Measurements from ENCODE around the gene ANKRD6. TPM values are rescaled to one million over a fixed set of nuclear protein-coding genes. Genes with fewer than 3 reads are reported as not detected.
A peak's percentile ranks its signal among the peaks of the same experiment; 100 is the strongest.

ANKRD6 gene
- polyA plus RNA-seq, 1 donor, result 9.8 TPM

GRCh38 chr6:89412071-89413005 lies 20.6 kb upstream of the ANKRD6 start, which contains the start of gene RRAGD:
Gene RRAGD, minus strand, starts transcription at chr6:89412273. Its CDS starts 280 bp downstream, at chr6:89411993.
- H3K27ac ChIP-seq (ENCODE audit: low read length), result peak within 1 kb of the TSS; percentile 78
- peak within 1 kb of the TSS; percentile 79 for H3K4me3 ChIP-seq (ENCODE audit: low read length)
- peaks cover 10% of the 10 kb centered on the region for H3K27me3 ChIP-seq (ENCODE audit: control insufficient read depth, insufficient read depth, low read length)
- peak; percentile 89 to 94 for DNase-seq
- peaks cover 22% of the 10 kb centered on the region for H3K4me1 ChIP-seq (ENCODE audit: control insufficient read depth, insufficient read depth, low read length)
- no CpG with 5 or more reads among the region's 85 CpGs for WGBS (ENCODE audit: insufficient coverage, low lambda C conversion rate)
- no peaks in the 10 kb centered on the region for H3K36me3 ChIP-seq (ENCODE audit: control insufficient read depth, insufficient read depth, low read length)
- no peaks in the 10 kb centered on the region for H3K9me3 ChIP-seq (ENCODE audit: control insufficient read depth, low read depth, low read length)

DNA sequence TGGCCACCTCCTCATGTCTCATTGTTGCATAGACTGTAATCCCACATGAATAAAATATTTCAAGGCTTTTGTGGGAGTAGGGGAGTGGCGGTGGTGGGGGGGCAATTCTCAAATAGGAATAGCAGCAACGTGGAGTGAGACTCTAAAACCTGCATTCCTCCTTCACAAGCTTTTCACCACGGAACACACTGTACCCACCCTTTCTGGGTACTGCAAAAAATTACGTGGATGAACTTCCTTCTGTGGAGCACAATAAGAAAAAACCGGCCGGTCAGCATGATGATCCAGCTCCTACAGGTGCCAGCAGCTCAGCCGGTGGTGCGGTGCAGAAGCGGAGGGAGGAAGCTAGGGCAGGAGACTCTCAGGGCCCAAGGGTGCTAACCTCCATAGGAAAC lies 19.9 kb upstream of the ANKRD6 start:
- Histone ChIP-seq H3K27me3 (ENCODE audit: control insufficient read depth, insufficient read depth, low read length) (peaks cover 10% of the 10 kb centered on the region), H3K4me3 (ENCODE audit: low read length) (peak overlapping the region; percentile 79)
- WGBS (ENCODE audit: insufficient coverage, low lambda C conversion rate), result no CpG with 5 or more reads among the region's 9 CpGs

DNA sequence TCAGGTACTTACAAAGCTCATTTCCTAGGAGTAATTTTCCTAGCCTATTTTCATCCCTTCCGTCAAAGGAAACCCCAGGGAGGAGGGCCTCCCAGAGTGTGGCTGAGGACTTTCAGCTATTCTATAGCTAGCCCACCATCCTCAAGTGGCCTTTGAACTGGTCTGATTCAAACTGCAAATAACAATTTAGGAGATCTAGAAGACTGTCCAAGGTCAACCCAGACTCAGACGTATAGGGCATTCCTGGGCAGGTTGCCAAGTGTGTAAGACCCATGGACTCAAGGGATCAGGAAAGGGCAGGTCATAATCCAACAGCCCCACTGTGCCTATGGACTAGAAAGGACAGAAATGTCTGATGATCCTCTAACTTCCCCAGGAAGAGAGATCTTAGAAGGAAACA lies 18.7 kb upstream of the ANKRD6 start:
- Histone ChIP-seq H3K9me3 (ENCODE audit: control insufficient read depth, low read depth, low read length) (no peaks in the 10 kb centered on the region), H3K27me3 (ENCODE audit: control insufficient read depth, insufficient read depth, low read length) (peaks cover 10% of the 10 kb centered on the region), H3K27ac (ENCODE audit: low read length) (no peak overlapping the region), H3K36me3 (ENCODE audit: control insufficient read depth, insufficient read depth, low read length) (no peaks in the 10 kb centered on the region), H3K4me1 (ENCODE audit: control insufficient read depth, insufficient read depth, low read length) (peaks cover 22% of the 10 kb centered on the region), H3K4me3 (ENCODE audit: low read length) (no peak overlapping the region)
- peak; percentile 70 to 81 for DNase-seq
- no CpG with 5 or more reads among the region's 2 CpGs for WGBS (ENCODE audit: insufficient coverage, low lambda C conversion rate)

More for the DNA sequence above, 19.9 kb upstream of the ANKRD6 start:
- Histone ChIP-seq H3K27ac (ENCODE audit: low read length) (peak overlapping the region; percentile 78), H3K4me1 (ENCODE audit: control insufficient read depth, insufficient read depth, low read length) (peaks cover 22% of the 10 kb centered on the region), H3K36me3 (ENCODE audit: control insufficient read depth, insufficient read depth, low read length) (no peaks in the 10 kb centered on the region), H3K9me3 (ENCODE audit: control insufficient read depth, low read depth, low read length) (no peaks in the 10 kb centered on the region)
- DNase-seq, result peak in 1 of 2 donors; percentile 42

GRCh38 chr6:89415185-89415584 lies 17.8 kb upstream of the ANKRD6 start:
- Histone ChIP-seq H3K9me3 (ENCODE audit: control insufficient read depth, low read depth, low read length) (no peaks in the 10 kb centered on the region), H3K4me3 (ENCODE audit: low read length) (no peak overlapping the region), H3K27me3 (ENCODE audit: control insufficient read depth, insufficient read depth, low read length) (peaks cover 10% of the 10 kb centered on the region), H3K27ac (ENCODE audit: low read length) (no peak overlapping the region), H3K4me1 (ENCODE audit: control insufficient read depth, insufficient read depth, low read length) (peaks cover 18% of the 10 kb centered on the region), H3K36me3 (ENCODE audit: control insufficient read depth, insufficient read depth, low read length) (no peaks in the 10 kb centered on the region)
- no CpG with 5 or more reads among the region's 2 CpGs for WGBS (ENCODE audit: insufficient coverage, low lambda C conversion rate)
- no peak for DNase-seq

DNA sequence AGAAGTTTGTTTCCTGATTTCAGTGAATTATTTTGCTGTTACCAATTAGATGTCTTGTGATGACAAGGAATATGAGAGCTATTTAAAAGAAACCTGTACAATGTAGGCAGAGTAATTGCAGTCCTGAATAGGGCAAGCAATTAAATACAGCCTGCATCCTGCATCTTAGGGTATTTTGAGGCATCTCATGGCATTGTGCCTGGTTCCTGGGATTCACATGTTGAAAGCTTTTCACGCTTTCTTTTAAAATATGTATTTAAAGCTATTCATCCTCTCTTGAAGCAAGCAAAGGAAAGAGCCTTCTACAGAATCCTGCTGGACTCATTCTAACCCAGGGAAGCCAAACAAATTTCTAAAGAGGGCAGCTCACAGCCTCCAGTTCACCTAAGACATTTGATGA lies 16.2 kb upstream of the ANKRD6 start:
- H3K9me3 ChIP-seq (ENCODE audit: control insufficient read depth, low read depth, low read length), result no peaks in the 10 kb centered on the region

DNA sequence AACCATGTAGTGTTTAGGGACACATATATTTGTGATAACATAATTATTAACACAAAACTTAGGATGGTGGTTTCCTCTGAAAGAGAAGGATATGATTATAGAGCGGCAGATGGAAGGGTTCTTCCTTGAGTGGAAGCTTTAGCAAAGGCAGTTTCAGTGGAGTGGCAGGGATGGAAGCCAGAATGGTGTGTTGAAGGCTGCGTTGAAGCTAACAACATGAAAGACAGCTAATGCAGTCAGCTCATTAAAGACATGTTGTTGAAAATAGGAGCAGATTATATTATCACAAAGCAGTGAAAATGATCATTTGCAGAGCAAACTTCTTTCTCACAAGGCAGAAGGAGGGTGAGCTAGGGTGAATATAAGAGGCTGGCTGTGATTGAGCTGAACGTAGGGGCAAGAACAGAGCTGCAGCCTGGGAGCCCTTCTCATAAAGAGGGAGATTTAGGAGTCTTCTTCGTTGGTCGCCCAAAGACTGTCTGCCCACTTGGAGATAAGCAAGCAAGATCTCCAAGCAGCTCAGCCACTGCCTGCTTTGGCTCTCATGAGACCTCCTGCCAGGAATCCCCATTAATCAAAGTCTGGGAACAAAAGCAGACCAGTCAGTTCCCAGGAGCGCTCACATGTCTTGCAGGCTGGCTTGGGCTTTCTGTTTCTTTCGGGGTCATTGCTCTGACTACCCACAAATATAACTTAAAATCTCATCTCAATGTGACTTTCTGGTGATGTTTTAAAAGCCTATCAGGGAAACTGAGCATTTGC lies 2.6 kb upstream of the ANKRD6 start:
- Histone ChIP-seq H3K9me3 (ENCODE audit: control insufficient read depth, low read depth, low read length) (no peaks in the 10 kb centered on the region), H3K27me3 (ENCODE audit: control insufficient read depth, insufficient read depth, low read length) (peaks cover 13% of the 10 kb centered on the region), H3K36me3 (ENCODE audit: control insufficient read depth, insufficient read depth, low read length) (no peaks in the 10 kb centered on the region), H3K4me3 (ENCODE audit: low read length) (no peak overlapping the region), H3K4me1 (ENCODE audit: control insufficient read depth, insufficient read depth, low read length) (no peaks in the 10 kb centered on the region), H3K27ac (ENCODE audit: low read length) (no peak overlapping the region)
- DNase-seq, result no peak
- 53% methylated on average over 2 of the region's 7 CpGs for WGBS (ENCODE audit: insufficient coverage, low lambda C conversion rate)

More for the DNA sequence above, 16.2 kb upstream of the ANKRD6 start:
- H3K27me3 ChIP-seq (ENCODE audit: control insufficient read depth, insufficient read depth, low read length), result peaks cover 2% of the 10 kb centered on the region
- H3K36me3 ChIP-seq (ENCODE audit: control insufficient read depth, insufficient read depth, low read length), result no peaks in the 10 kb centered on the region
- no peak for DNase-seq
- H3K27ac ChIP-seq (ENCODE audit: low read length), result no peak overlapping the region
- no peak overlapping the region for H3K4me3 ChIP-seq (ENCODE audit: low read length)
- no CpG with 5 or more reads among the region's 1 CpG for WGBS (ENCODE audit: insufficient coverage, low lambda C conversion rate)
- peaks cover 18% of the 10 kb centered on the region for H3K4me1 ChIP-seq (ENCODE audit: control insufficient read depth, insufficient read depth, low read length)

- Histone ChIP-seq H3K4me1 (ENCODE audit: control insufficient read depth, insufficient read depth, low read length) (no peaks in the 10 kb centered on the region), H3K36me3 (ENCODE audit: control insufficient read depth, insufficient read depth, low read length) (no peaks in the 10 kb centered on the region), H3K27me3 (ENCODE audit: control insufficient read depth, insufficient read depth, low read length) (peaks cover 10% of the 10 kb centered on the region), H3K9me3 (ENCODE audit: control insufficient read depth, low read depth, low read length) (no peaks in the 10 kb centered on the region), H3K4me3 (ENCODE audit: low read length) (peak overlapping the region; percentile 58), H3K27ac (ENCODE audit: low read length) (no peak overlapping the region)
- WGBS (ENCODE audit: insufficient coverage, low lambda C conversion rate), result 20% methylated on average over 1 of the region's 80 CpGs
- DNase-seq, result peak in 1 of 2 donors; percentile 43
Observed at GRCh38 chr6:89433252-89434149, 549 bp downstream of the ANKRD6 start.

DNA sequence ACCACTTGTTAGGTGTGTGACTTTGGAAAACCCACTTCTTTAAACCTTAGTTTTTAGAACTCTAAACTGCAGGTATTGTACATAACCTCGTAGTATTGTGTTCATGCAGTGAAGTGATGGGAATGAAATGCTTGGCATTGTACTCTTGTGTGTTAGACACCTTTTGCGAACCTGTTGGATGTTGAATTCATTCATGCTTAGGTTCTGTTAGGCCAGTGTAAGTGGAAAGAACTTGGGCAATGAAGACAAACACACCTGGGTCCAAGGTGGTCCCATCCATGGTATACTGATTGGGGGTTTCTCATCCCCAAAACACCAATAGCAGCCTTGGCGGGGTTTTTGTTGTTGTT lies 1.2 kb downstream of the ANKRD6 start:
- no peaks in the 10 kb centered on the region for H3K4me1 ChIP-seq (ENCODE audit: control insufficient read depth, insufficient read depth, low read length)
- H3K27ac ChIP-seq (ENCODE audit: low read length), result no peak overlapping the region
- no CpG with 5 or more reads among the region's 3 CpGs for WGBS (ENCODE audit: insufficient coverage, low lambda C conversion rate)
- H3K9me3 ChIP-seq (ENCODE audit: control insufficient read depth, low read depth, low read length), result no peaks in the 10 kb centered on the region
- H3K27me3 ChIP-seq (ENCODE audit: control insufficient read depth, insufficient read depth, low read length), result peaks cover 10% of the 10 kb centered on the region
- DNase-seq, result no peak
- no peak overlapping the region for H3K4me3 ChIP-seq (ENCODE audit: low read length)
- H3K36me3 ChIP-seq (ENCODE audit: control insufficient read depth, insufficient read depth, low read length), result no peaks in the 10 kb centered on the region

DNA sequence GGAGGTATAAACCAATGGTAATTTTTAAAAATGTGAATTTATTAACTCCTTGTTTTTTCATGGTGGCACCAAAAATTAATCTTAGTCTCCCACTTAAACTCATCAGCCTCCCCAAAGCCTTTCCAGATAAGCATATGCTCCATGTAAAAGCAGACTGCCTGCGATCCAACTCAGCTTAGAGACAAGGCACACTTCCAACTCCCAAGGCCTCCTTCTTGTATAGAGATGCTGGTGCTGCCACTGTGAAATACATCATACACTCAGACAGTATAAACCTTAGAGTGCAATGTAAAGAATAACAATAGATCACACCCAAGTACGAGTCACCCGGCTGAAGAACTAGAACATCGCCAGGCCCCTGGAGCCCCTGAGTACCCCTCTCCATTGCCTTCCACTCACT lies 2.0 kb downstream of the ANKRD6 start:
- no peak overlapping the region for H3K27ac ChIP-seq (ENCODE audit: low read length)
- H3K36me3 ChIP-seq (ENCODE audit: control insufficient read depth, insufficient read depth, low read length), result no peaks in the 10 kb centered on the region
- no peak for DNase-seq
- H3K4me1 ChIP-seq (ENCODE audit: control insufficient read depth, insufficient read depth, low read length), result no peaks in the 10 kb centered on the region
- no peak overlapping the region for H3K4me3 ChIP-seq (ENCODE audit: low read length)
- peaks cover 10% of the 10 kb centered on the region for H3K27me3 ChIP-seq (ENCODE audit: control insufficient read depth, insufficient read depth, low read length)
- no peaks in the 10 kb centered on the region for H3K9me3 ChIP-seq (ENCODE audit: control insufficient read depth, low read depth, low read length)
- no CpG with 5 or more reads among the region's 4 CpGs for WGBS (ENCODE audit: insufficient coverage, low lambda C conversion rate)

DNA sequence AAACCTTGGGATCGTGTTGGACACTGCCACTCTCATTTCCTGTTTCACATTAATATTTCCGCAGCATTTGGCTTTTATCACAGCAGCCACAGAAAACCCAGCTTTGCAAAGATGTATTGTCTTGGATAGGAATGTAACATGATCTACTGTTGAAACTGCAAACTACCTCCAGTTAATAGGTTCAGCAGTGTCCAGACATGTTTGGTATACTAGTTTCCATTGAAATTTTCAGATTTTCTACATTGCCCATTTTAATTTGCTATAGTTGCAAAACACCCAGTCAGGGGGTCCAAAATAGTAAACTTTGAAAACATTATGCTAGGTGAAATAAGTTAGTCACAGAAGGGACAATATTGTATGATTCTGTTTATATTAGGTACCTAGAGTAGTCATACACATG lies 3.3 kb downstream of the ANKRD6 start:
- no peaks in the 10 kb centered on the region for H3K9me3 ChIP-seq (ENCODE audit: control insufficient read depth, low read depth, low read length)
- no peak for DNase-seq
- H3K4me1 ChIP-seq (ENCODE audit: control insufficient read depth, insufficient read depth, low read length), result no peaks in the 10 kb centered on the region
- no peak overlapping the region for H3K4me3 ChIP-seq (ENCODE audit: low read length)
- H3K27ac ChIP-seq (ENCODE audit: low read length), result no peak overlapping the region
- peaks cover 10% of the 10 kb centered on the region for H3K27me3 ChIP-seq (ENCODE audit: control insufficient read depth, insufficient read depth, low read length)
- WGBS (ENCODE audit: insufficient coverage, low lambda C conversion rate), result no CpG with 5 or more reads among the region's 2 CpGs
- H3K36me3 ChIP-seq (ENCODE audit: control insufficient read depth, insufficient read depth, low read length), result no peaks in the 10 kb centered on the region
